ENCODE data around the gene FBF1.
"Not testable (repeated sequence)": the region's sequence is repeated elsewhere in the genome, so short reads cannot be mapped to it uniquely, and the experiment has no call there.

The FBF1 gene

GRCh38 chr17:75898791-75899190 is 42.1 kb downstream of the FBF1 start:
- H3K27ac ChIP-seq, result no peak overlapping the region
- no peak overlapping the region for H3K4me3 ChIP-seq

- Histone ChIP-seq H3K4me3 (no peak overlapping the region), H3K27ac (peak overlapping the region in 3 of 21 experiments; percentile 5 to 86 (median 85))
Measured at GRCh38 chr17:75898065-75898464, 42.8 kb downstream of the FBF1 start.

GRCh38 chr17:75897160-75898019 is 43.5 kb downstream of the FBF1 start:
- H3K4me3 ChIP-seq, result peak overlapping the region; percentile 52 to 88 (median 71)
- H3K27ac ChIP-seq, result peak overlapping the region in 20 of 21 experiments; percentile 81 to 96 (median 91)

GRCh38 chr17:75896415-75897159 is 44.3 kb downstream of the FBF1 start, which contains the start of gene TRIM65:
TRIM65 (minus strand) TSS chr17:75896951; CDS start chr17:75896937, 14 bp downstream.
- Histone ChIP-seq H3K27ac (peak within 1 kb of the TSS; percentile 44 to 96 (median 91)), H3K4me3 (peak within 1 kb of the TSS; percentile 52 to 88 (median 71))

GRCh38 chr17:75895370-75896155 is 45.3 kb downstream of the FBF1 start:
- H3K4me3 ChIP-seq, result peak overlapping the region; percentile 52 to 88 (median 71)
- peak overlapping the region; percentile 44 to 96 (median 91) for H3K27ac ChIP-seq

GRCh38 chr17:75894049-75894733 is 46.7 kb downstream of the FBF1 start:
- H3K4me3 ChIP-seq, result no peak overlapping the region
- peak overlapping the region in 12 of 21 experiments; percentile 49 to 95 (median 88) for H3K27ac ChIP-seq

- Histone ChIP-seq H3K27ac (peak overlapping the region in 6 of 21 experiments; percentile 85 to 95 (median 90)), H3K4me3 (no peak overlapping the region)
Measured at GRCh38 chr17:75893305-75894048, 47.4 kb downstream of the FBF1 start.

- peak overlapping the region in 1 of 21 experiments; percentile 17 for H3K27ac ChIP-seq
- H3K4me3 ChIP-seq, result no peak overlapping the region
Measured at GRCh38 chr17:75892556-75893224, 48.2 kb downstream of the FBF1 start.

- H3K27ac ChIP-seq, result no peak overlapping the region
- H3K4me3 ChIP-seq, result no peak overlapping the region
Measured at GRCh38 chr17:75891605-75892555, 49.0 kb downstream of the FBF1 start.

- Histone ChIP-seq H3K4me3 (no peak overlapping the region), H3K27ac (no peak overlapping the region)
Measured at GRCh38 chr17:75891022-75891604, 49.7 kb downstream of the FBF1 start.

- Histone ChIP-seq H3K4me3 (no peak overlapping the region), H3K27ac (no peak overlapping the region)
Measured at GRCh38 chr17:75889454-75889853, 51.4 kb downstream of the FBF1 start.

- no peak overlapping the region for H3K4me3 ChIP-seq
- no peak overlapping the region for H3K27ac ChIP-seq
Measured at GRCh38 chr17:75888484-75888883, 52.4 kb downstream of the FBF1 start.

- H3K4me3 ChIP-seq, H3K27ac ChIP-seq: not testable (repeated sequence)
Measured at GRCh38 chr17:75885860-75886259, 55.0 kb downstream of the FBF1 start.

GRCh38 chr17:75885431-75885830 is 55.4 kb downstream of the FBF1 start:
- H3K27ac ChIP-seq, result no peak overlapping the region
- H3K4me3 ChIP-seq, result no peak overlapping the region

GRCh38 chr17:75881678-75882454 is 59.0 kb downstream of the FBF1 start:
- H3K27ac ChIP-seq, result peak overlapping the region in 10 of 21 experiments; percentile 1 to 66 (median 42)

GRCh38 chr17:75880266-75880665 is 60.6 kb downstream of the FBF1 start:
- Histone ChIP-seq H3K4me3 (no peak overlapping the region), H3K27ac (no peak overlapping the region)

More at GRCh38 chr17:75881678-75882454, 59.0 kb downstream of the FBF1 start:
- no peak overlapping the region for H3K4me3 ChIP-seq
